ENCODE measurements around the gene GALNT17. TPM values are rescaled to one million over a fixed set of nuclear protein-coding genes. Genes with fewer than 3 reads are reported as not detected.

GALNT17 gene
- total RNA-seq, 3 donors from 2014 or later = 1.2 to 9.9 (median 3.3) TPM

DNA sequence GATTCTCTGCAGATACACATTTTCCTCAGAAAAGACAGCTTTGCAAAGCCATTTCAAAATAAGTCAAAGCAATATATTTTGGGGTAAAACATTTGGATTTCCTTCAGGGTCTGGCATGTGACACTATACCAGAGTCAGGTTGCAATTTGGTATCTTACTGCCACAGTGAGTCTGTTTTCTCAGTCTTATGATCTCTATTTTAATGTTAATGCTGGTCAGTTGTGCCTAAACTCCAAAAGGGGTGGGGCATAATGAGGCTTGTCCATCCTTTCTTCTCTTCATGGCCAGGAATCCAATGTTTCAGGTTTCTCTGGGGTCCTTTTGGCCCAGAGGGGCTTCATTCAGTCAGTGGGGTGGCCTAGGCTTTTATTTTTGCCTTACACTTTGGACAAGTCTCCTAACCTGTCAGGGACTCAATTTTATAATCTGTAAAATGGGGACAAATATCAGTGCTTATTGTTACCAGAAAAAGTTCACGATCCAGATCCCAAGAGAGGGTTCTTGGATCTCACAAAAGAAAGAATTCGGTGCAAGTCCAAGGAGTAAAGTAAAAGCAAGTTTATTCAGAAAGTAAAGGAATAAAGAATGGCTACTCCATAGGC lies 341.5 kb downstream of the GALNT17 start:
- no peak for DNase-seq (ENCODE audit: low spot score in 2 of 2)
- Histone ChIP-seq H3K4me1 (no peaks in the 10 kb centered on the region), H3K9me3 (peaks cover 0 to 13% of the 10 kb centered on the region in 2 donors), H3K27ac (no peak overlapping the region), H3K36me3 (no peaks in the 10 kb centered on the region), H3K4me3 (no peak overlapping the region), H3K27me3 (no peaks in the 10 kb centered on the region)
- TF ChIP-seq POLR2A (IDR thresholded peaks at IDR 0.05) (no peak), POLR2AphosphoS5 (IDR thresholded peaks at IDR 0.05) (no peak)
- TF ChIP-seq, protein P1, sequence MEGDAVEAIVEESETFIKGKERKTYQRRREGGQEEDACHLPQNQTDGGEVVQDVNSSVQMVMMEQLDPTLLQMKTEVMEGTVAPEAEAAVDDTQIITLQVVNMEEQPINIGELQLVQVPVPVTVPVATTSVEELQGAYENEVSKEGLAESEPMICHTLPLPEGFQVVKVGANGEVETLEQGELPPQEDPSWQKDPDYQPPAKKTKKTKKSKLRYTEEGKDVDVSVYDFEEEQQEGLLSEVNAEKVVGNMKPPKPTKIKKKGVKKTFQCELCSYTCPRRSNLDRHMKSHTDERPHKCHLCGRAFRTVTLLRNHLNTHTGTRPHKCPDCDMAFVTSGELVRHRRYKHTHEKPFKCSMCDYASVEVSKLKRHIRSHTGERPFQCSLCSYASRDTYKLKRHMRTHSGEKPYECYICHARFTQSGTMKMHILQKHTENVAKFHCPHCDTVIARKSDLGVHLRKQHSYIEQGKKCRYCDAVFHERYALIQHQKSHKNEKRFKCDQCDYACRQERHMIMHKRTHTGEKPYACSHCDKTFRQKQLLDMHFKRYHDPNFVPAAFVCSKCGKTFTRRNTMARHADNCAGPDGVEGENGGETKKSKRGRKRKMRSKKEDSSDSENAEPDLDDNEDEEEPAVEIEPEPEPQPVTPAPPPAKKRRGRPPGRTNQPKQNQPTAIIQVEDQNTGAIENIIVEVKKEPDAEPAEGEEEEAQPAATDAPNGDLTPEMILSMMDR (IDR thresholded peaks at IDR 0.05) = no peak
- intact Hi-C loops (cut with DNase I; ENCODE audit: low total_unique reads) = no loop called here

DNA sequence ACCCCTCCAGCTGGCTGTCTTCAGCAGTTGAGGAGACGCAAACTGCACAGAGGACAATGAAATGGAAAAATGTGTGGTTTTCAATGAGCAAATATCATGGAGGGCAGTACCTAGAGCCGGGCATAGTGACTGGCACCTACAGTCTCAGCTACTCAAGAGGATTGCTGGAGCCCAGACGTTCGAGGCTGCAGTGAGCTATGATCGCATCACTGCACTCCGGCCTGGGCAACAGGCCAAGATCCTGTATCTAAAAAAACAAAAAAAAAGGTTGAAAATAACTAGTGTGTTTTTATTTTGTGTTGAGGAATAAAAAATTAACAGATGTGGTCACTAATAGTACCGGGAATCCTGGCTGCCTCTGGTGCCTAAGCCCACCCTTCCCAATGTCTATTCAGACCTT lies 345.5 kb downstream of the GALNT17 start:
- no peak for DNase-seq (ENCODE audit: low spot score in 2 of 2)
- no peaks in the 10 kb centered on the region for H3K36me3 ChIP-seq
- TF ChIP-seq POLR2A (IDR thresholded peaks at IDR 0.05) (no peak), POLR2AphosphoS5 (IDR thresholded peaks at IDR 0.05) (no peak)
- TF ChIP-seq, protein P1 (IDR thresholded peaks at IDR 0.05) = no peak
- H3K4me3 ChIP-seq = no peak overlapping the region
- intact Hi-C loops (cut with DNase I; ENCODE audit: low total_unique reads) = no loop called here
- H3K9me3 ChIP-seq = peaks cover 0 to 13% of the 10 kb centered on the region in 2 donors
- no peaks in the 10 kb centered on the region for H3K27me3 ChIP-seq
- H3K27ac ChIP-seq = no peak overlapping the region
- H3K4me1 ChIP-seq = no peaks in the 10 kb centered on the region

DNA sequence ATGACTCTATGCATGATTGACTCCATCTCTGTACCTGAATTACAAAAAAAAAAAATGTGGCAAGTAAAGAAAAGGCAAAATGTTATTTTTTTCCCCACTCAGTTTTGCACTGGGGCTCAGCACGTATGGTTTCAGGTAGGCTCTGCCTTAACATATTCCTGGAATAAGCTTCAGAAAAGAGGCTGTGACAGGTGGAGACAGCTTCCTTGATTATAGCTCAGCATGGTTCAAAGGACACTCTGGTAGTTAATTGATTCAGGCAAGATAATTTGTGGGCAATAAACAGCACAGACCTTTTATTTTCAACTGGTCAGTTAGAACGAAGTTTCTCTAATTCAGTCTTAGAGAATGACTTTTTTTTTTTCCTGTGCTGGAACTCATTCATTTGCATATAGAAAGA lies 347.3 kb downstream of the GALNT17 start:
- Histone ChIP-seq H3K36me3 (no peaks in the 10 kb centered on the region), H3K4me1 (no peaks in the 10 kb centered on the region), H3K9me3 (peaks cover 0 to 13% of the 10 kb centered on the region in 2 donors), H3K27me3 (no peaks in the 10 kb centered on the region), H3K27ac (no peak overlapping the region), H3K4me3 (no peak overlapping the region)
- DNase-seq (ENCODE audit: low spot score in 2 of 2) = no peak
- TF ChIP-seq, protein P1 (IDR thresholded peaks at IDR 0.05) = no peak
- TF ChIP-seq POLR2A (IDR thresholded peaks at IDR 0.05) = no peak
- TF ChIP-seq POLR2AphosphoS5 (IDR thresholded peaks at IDR 0.05) = no peak
- intact Hi-C loops (cut with DNase I; ENCODE audit: low total_unique reads) = no loop called here

DNA sequence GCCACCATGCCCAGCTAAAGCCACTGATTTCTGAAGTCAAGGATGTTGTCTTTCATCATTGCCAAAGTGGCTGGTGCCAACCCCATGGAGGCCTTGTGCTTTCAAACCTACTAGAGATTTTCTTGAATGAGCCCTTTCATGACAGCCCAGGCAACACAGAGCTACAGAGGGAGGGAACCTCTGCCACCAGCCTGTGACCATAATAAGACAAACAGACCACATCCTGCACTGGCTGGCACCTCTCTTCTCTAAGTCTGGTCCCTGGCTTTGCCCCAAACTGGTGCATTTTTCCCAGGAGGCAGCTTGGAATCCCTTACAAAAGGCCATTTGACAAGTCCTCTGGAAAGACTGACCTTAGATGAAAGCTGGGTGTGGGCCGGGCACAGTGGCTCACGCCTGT lies 348.8 kb downstream of the GALNT17 start:
- H3K4me1 ChIP-seq = no peaks in the 10 kb centered on the region
- no peaks in the 10 kb centered on the region for H3K36me3 ChIP-seq
- H3K27ac ChIP-seq = no peak overlapping the region
- H3K27me3 ChIP-seq = no peaks in the 10 kb centered on the region
- H3K9me3 ChIP-seq = no peaks in the 10 kb centered on the region
- no peak for DNase-seq (ENCODE audit: low spot score in 2 of 2)
- H3K4me3 ChIP-seq = no peak overlapping the region
- TF ChIP-seq POLR2AphosphoS5 (IDR thresholded peaks at IDR 0.05) (no peak), POLR2A (IDR thresholded peaks at IDR 0.05) (no peak)
- TF ChIP-seq, protein P1 (IDR thresholded peaks at IDR 0.05) = no peak
- intact Hi-C loops (cut with DNase I; ENCODE audit: low total_unique reads) = no loop called here

DNA sequence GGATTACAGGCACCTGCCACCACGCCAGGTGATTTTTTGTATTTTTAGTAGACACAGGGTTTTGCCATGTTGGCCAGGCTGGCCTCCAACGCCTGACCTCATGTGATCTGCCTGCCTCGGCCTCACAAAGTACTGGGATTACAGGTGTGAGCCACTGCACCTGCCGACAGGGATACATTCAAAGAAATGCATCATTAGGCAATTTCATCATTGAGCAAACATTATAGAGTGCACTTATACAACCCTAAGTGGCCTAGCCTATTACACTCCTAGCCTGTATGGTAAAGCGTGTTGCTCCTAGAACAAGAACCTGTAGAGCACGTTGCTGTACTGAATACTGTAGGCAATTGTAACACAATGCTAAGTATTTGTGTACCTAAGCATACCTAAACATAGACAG lies 350.3 kb downstream of the GALNT17 start:
- no peaks in the 10 kb centered on the region for H3K9me3 ChIP-seq
- H3K27ac ChIP-seq = no peak overlapping the region
- no peaks in the 10 kb centered on the region for H3K4me1 ChIP-seq
- DNase-seq (ENCODE audit: low spot score in 2 of 2) = no peak
- TF ChIP-seq POLR2AphosphoS5 (IDR thresholded peaks at IDR 0.05) (no peak), POLR2A (IDR thresholded peaks at IDR 0.05) (no peak)
- TF ChIP-seq, protein P1 (IDR thresholded peaks at IDR 0.05) = no peak
- H3K36me3 ChIP-seq = no peaks in the 10 kb centered on the region
- intact Hi-C loops (cut with DNase I; ENCODE audit: low total_unique reads) = no loop called here
- H3K27me3 ChIP-seq = no peaks in the 10 kb centered on the region
- H3K4me3 ChIP-seq = no peak overlapping the region

Data from breast epithelium (tissue), 4 donors.